Measurements from ENCODE around the gene CCDC9B.

CCDC9B gene

GRCh38 chr15:40303576-40303975, 37.2 kb downstream of the CCDC9B start:
- no peak for DNase-seq

- DNase-seq: no peak
Observed at GRCh38 chr15:40302981-40303380, 37.8 kb downstream of the CCDC9B start.

- no peak for DNase-seq
Observed at GRCh38 chr15:40302288-40302886, 38.4 kb downstream of the CCDC9B start.

- no peak for DNase-seq
Observed at GRCh38 chr15:40301467-40302179, 39.1 kb downstream of the CCDC9B start.

GRCh38 chr15:40300771-40301170, 40.0 kb downstream of the CCDC9B start:
- no peak for DNase-seq

DNA sequence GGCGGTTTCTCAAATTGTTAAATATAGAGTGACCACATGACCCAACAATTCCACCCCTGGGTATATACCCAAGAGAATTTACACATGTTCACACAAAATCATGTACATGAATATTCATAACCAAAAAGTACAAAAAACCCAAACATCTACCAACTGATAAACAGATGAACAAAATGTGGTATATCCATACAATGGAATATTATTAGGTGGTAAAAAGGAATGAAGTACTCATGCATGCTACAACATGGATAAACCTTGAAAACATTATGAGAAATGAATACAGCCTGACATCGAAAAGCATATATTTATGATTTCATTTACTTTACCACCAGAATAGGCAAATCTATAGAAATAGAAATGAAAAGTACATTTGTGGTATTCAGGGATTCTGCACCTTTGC, 40.4 kb downstream of the CCDC9B start:
- DNase-seq: no peak

DNA sequence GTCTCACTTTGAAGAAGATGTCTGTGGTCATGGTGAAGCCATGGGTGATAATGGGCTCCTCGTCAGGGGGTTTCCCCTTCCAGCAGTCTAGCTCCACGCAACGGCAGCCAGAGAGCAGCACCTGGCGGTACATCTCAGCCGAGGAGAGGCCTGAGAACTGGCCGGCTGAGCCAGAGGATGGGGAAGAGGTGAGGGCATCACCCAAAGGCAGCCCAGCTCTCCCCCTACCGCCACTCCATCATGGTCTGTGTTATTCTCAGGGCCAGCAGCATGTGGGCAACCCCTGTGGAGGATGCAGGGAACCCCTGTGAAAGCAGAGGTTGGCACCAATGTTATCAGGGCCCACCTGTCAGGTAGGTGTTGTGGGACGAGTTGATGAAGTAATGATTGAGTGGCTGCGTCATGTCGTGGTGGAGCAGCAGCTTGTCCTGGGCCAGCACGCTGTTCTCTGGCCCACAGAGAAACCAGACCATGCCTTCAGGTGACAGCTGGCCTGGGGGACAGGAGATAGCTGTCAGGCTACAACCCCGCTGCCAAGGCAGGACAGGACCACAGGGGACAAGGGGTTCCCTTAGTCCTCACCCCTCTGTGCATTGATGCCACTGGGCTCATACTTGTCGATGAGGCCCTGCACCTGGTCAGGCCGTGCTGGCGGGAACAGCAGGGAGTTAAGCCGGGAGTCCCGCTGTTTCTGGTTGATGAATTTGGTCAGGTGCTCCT, 42.4 kb downstream of the CCDC9B start:
- no peak for DNase-seq

- DNase-seq: no peak
Observed at GRCh38 chr15:40297356-40297755, 43.4 kb downstream of the CCDC9B start.

DNA sequence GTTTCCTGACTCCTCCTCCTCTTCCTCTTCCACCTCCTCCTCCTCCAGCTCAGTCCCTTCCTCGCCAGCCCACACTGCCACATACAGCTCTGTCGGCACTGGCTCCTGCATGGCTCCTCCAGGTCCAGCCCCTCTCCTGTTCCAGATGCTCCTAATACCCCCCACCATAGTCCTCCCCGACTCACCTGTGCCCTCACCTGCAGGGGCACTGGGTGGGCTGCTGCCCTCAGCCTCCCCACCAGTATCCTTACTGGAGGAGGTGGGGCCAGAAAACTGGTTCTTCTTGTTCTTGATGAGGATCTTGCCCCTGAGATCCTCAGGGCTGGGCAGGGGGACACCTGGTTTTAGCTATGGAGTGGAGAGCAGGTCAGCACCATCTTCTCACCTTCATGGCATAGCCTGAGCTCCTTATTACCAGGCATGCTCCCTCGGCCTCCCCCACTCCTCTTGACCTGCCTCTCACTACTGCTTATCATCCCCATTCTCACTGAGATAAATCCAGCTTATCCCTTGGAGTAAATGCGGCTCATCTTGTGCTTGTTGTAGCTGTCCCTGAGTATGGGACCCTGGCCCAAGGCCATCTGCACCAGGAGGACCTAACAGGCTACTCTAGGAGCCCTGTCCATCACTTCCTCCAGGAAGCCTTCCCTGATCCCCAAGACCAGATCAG, 44.0 kb downstream of the CCDC9B start:
- no peak for DNase-seq

DNA sequence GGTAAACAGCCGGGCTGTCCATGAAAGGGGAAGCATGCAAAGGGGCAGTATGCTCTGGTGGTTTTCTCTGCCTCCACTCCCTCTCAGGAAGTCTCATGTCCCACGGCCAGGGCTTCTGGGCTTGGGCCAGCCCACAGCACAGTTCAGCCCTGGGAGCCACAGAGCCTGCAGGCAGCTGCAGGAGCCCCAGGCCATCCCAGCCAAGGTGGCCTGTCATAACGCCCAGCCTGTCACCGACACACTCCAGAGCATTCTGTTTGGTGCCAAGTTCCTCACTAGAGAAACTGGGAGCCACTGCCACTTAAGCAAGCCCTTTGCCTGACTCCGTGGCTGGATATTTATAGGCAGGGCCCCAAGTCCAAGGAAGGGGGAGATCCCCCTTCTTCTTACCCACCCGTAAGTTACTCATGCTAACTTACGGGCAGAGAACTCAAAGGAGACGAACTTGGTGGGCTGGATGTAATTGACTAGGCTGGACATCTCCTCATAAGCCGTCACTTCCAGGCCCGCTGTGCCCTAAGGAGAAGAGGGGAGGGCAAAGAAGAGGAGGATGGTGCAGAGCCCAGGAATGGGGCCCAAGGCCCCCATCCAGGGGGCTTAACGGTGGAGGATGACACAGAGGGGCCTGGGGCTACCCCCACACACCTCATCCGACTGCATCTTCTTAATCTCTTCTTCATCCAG, 44.7 kb downstream of the CCDC9B start:
- no peak for DNase-seq

DNA sequence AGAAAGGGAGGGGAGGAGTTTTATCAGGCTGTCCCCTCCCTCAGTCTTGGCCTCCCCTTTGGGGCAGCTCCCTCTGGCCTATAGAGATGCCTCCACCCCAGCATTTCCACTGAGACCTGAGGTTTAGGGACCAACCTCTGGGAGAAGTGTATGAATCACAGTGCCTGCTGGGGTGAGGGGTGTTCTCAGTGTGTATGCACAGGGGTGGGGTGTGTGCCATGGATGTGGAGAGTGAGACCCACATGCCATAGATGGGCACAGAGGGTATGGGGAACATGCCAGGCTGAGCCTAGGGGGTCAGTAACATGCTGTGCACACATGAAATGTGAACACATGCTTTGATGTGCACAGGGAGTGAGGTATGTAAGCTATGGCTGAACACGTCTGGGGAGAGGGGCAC, 45.4 kb downstream of the CCDC9B start:
- no peak for DNase-seq

- no peak for DNase-seq
Observed at GRCh38 chr15:40293905-40294895, 46.5 kb downstream of the CCDC9B start.

GRCh38 chr15:40293006-40293405, 47.7 kb downstream of the CCDC9B start:
- no peak for DNase-seq

DNA sequence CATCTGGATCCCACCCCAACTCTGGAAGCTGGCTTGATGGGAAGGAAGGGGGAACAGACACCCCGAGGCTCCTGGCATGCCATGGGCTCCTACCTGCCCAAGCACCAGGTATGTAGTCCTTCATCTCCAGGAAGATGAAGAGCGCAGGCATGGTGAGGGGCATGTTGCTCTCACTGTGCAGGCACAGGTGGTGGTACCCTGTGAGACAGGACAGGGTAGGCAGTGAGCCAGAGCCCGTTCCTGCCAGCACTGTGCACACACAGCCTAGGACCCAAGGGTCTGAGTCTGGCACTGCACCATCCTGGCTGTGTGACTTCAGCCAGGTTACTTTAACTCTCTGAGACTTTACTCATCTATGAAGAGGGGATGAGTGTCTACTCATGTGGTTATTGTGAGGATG, 48.5 kb downstream of the CCDC9B start:
- no peak for DNase-seq

GRCh38 chr15:40290918-40291574, 49.7 kb downstream of the CCDC9B start:
- peak; percentile 42 for DNase-seq

DNA sequence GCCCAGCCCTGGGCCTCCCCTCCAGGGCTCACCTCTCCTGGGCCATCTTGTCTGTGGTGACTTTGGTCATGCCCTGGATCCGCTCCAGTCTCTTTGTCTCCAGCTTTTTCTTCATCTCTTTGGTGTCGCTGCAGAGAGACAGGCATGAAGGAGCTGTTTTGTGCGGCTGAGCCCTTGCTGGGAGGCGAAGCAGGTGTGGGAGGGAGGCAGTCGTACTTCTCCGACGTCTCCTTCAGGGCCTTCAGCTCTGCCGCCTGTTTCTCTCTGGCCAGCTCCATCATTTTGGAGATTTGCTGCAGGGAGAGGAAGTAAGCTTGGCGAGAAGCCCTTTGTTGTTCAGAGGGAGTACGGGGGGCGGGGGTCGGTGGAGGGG, 50.2 kb downstream of the CCDC9B start:
- no peak for DNase-seq

- DNase-seq: no peak
Observed at GRCh38 chr15:40289140-40289775, 51.5 kb downstream of the CCDC9B start.

- no peak for DNase-seq
Observed at GRCh38 chr15:40287968-40288367, 52.8 kb downstream of the CCDC9B start.

- DNase-seq: no peak
Observed at GRCh38 chr15:40287505-40287904, 53.2 kb downstream of the CCDC9B start.

DNA sequence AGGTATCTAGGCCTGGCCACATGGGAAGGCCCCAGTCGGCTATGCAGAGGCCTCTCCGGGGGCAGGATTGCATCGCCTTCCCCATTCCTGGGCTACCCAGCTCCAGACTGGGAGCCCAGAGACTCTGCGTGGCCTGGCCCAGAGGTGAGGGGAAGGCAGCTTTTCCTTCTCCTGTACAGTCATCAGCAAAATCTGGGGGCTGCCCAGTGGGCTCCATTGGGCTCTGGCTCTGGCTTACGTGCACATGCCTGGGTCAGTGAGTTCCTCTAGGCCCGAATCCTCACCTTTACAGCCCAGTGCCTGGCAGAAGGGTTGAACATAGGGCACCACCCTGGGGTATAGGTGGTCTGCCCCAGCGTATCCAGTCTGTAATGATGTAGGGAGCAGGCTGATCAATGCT, 53.9 kb downstream of the CCDC9B start:
- no peak for DNase-seq

DNA sequence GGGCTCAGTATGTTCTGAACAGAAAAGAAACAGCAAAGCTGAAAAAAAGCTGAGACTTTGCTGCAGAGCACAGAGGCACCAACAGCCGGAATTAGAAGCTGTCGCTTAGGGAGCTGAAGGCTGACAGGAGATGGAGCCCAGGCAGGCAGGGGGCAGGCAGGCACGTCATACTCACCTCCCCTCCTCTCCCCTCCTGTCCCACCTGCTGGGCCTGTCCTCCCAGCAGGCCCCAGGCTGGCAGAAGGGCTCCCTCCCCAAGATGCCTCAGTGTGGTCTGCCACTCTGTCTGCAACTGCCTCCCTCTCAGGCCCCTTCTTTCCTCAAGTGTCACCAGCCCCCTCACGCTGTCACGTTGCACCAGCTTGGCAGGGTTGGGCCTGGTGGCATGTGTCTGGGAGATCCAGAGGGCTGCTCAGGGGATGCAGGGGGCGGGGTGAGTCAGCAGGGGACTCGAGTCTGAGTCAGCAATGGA, 54.6 kb downstream of the CCDC9B start:
- DNase-seq: no peak
